Upper lobe of right lung (tissue), 1 donor: Measurements from ENCODE around the gene CD244. TPM values are rescaled to one million over a fixed set of nuclear protein-coding genes. Genes with fewer than 3 reads are reported as not detected.

Experiments
- ATAC-seq: fragments of 200-7000 bp; cut with Tn5 transposase; one replicate; pipeline ENCODE4 v1.9.1; 2020; ENCODE audit warnings: mild to moderate bottlenecking, moderate library complexity
- DNase-seq: peaks from one replicate; pipeline ENCODE4 v3.0.0-alpha.2; 2020
- H3K27ac ChIP-seq: fragments of 200-600 bp; one replicate; pipeline ENCODE4 v1.8.0; 2022
- H3K27me3 ChIP-seq: fragments of 200-600 bp; one replicate; pipeline ENCODE4 v1.8.0; 2022; ENCODE audit warnings: mild to moderate bottlenecking
- H3K36me3 ChIP-seq: fragments of 200-600 bp; one replicate; pipeline ENCODE4 v1.8.0; 2022
- H3K4me1 ChIP-seq: fragments of 200-600 bp; one replicate; pipeline ENCODE4 v1.8.0; 2022
- H3K4me3 ChIP-seq: fragments of 200-600 bp; one replicate; pipeline ENCODE4 v1.8.0; 2022; ENCODE audit warnings: mild to moderate bottlenecking
- H3K9me3 ChIP-seq: fragments of 200-600 bp; one replicate; pipeline ENCODE4 v1.8.0; 2022
- CTCF ChIP-seq: fragments of 200-600 bp; IDR thresholded peaks from one replicate; pipeline ENCODE4 v1.8.0; 2022; ENCODE audit warnings: antibody characterized with exemption
- intact Hi-C: fragments of 100-400 bp; cut with DNase I; formaldehyde crosslinking; loops from one replicate; pipeline ENCODE4 v1.11.0; 2022
- total RNA-seq: library from RNA; stranded (reverse); fragmentation: NEBNext Ultra II Directional; extraction: Animal tissue kit (Norgen Biotek cat#: 25700); gene quantifications from one replicate; pipeline ENCODE4 v1.2.1, GENCODE V29; 2021
- donor health status: DM: no; HTN: yes; CAD: no; lungs with severe emphysema.

CD244 gene
- total RNA-seq, 1 donor from 2014 or later = 3.0 TPM

- Histone ChIP-seq H3K4me1 (peaks cover 7% of the 10 kb centered on the region), H3K9me3 (no peaks in the 10 kb centered on the region), H3K27me3 (no peaks in the 10 kb centered on the region), H3K4me3 (no peak overlapping the region), H3K36me3 (no peaks in the 10 kb centered on the region), H3K27ac (no peak overlapping the region)
- intact Hi-C loops = no loop called here
- TF ChIP-seq CTCF = no peak
- DNase-seq (no peak), ATAC-seq (no peak)
These were observed 2.6 kb upstream of the CD244 start for GRCh38 chr1:160865337-160865736.

- peaks cover 7% of the 10 kb centered on the region for H3K4me1 ChIP-seq
- no peaks in the 10 kb centered on the region for H3K36me3 ChIP-seq
- H3K9me3 ChIP-seq = no peaks in the 10 kb centered on the region
- no peaks in the 10 kb centered on the region for H3K27me3 ChIP-seq
- DNase-seq (no peak), ATAC-seq (no peak)
- intact Hi-C loops = no loop called here
- H3K4me3 ChIP-seq = no peak overlapping the region
- H3K27ac ChIP-seq = no peak overlapping the region
- no peak for TF ChIP-seq CTCF
These were observed 1.5 kb upstream of the CD244 start for GRCh38 chr1:160864173-160864572.

GRCh38 chr1:160863774-160864131 lies 1.1 kb upstream of the CD244 start:
- H3K9me3 ChIP-seq = no peaks in the 10 kb centered on the region
- no peak overlapping the region for H3K27ac ChIP-seq
- ATAC-seq = peak; percentile 49
- intact Hi-C loops = no loop called here
- H3K4me1 ChIP-seq = peaks cover 7% of the 10 kb centered on the region
- no peaks in the 10 kb centered on the region for H3K27me3 ChIP-seq
- no peak for DNase-seq
- TF ChIP-seq CTCF = no peak
- H3K36me3 ChIP-seq = no peaks in the 10 kb centered on the region
- H3K4me3 ChIP-seq = no peak overlapping the region

- intact Hi-C loops = no loop called here
- Histone ChIP-seq H3K27me3 (no peaks in the 10 kb centered on the region), H3K4me1 (peaks cover 7% of the 10 kb centered on the region), H3K9me3 (no peaks in the 10 kb centered on the region), H3K27ac (peak overlapping the region; percentile 20), H3K4me3 (no peak overlapping the region), H3K36me3 (no peaks in the 10 kb centered on the region)
- DNase-seq (no peak), ATAC-seq (peak; percentile 7)
- TF ChIP-seq CTCF = no peak
These were observed 530 bp upstream of the CD244 start for GRCh38 chr1:160863061-160863773.

- Histone ChIP-seq H3K36me3 (no peaks in the 10 kb centered on the region), H3K4me1 (peaks cover 7% of the 10 kb centered on the region), H3K4me3 (no peak overlapping the region), H3K27ac (no peak overlapping the region), H3K27me3 (no peaks in the 10 kb centered on the region), H3K9me3 (no peaks in the 10 kb centered on the region)
- no peak for TF ChIP-seq CTCF
- ATAC-seq = no peak
- DNase-seq = no peak
- intact Hi-C loops = no loop called here
These were observed 1.7 kb downstream of the CD244 start for GRCh38 chr1:160860840-160861505.
